Mammary epithelial cell (primary cell): ENCODE measurements around the gene AGRP.

Experiments
- CTCF ChIP-seq, 2 donors: IDR thresholded peaks in 1 of 2; conservative IDR thresholded peaks in 1 of 2; 2 replicates each; pipeline ENCODE4 v1.5.1; 2011 to 2012; ENCODE audit warnings: inconsistent platforms in 2 of 2, low read length in 2 of 2, mild to moderate bottlenecking in 2 of 2, control low read depth in 1 of 2, low read depth in 1 of 2; ENCODE audit not compliant: insufficient read depth in 1 of 2; ENCODE audit errors: extremely low read depth in 1 of 2
- EZH2 ChIP-seq: IDR thresholded peaks from 2 replicates; pipeline ENCODE4 v1.6.1; 2012; ENCODE audit warnings: low read length, inconsistent platforms, borderline replicate concordance

- TF ChIP-seq EZH2 (no peak), CTCF (conservative IDR thresholded peaks at IDR 0.05 in 1 of 2, IDR thresholded peaks at IDR 0.05 in 1 of 2; ENCODE audit: extremely low read depth in 1 of 2, insufficient read depth in 1 of 2, low read depth in 1 of 2, low read length in 2 of 2) (no peak)
Observed at GRCh38 chr16:67454852-67455251, 28.5 kb downstream of the AGRP start.
